ENCODE measurements around the gene PROSER2.

Gene PROSER2

DNA sequence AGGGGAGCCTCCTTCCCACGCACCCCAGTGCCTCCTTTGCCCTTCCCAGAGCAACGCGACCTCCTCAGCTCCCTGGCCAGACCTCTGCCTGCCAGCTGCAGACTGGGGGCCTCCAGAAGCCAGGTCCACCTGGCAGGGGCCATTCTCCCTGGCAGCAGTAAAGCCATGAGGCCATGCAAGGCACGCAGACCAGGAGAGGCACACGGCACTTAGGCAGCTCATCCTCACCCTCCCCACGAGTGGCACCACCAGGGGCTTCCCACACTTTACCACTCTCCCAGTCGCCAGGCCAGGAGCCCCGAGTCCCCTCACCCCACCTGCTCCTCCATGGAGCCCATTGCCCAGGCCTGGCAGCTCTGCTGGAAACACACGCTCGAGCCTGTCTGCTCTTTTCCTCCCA, 85.4 kb downstream of the PROSER2 start:
- TF ChIP-seq, protein P1, sequence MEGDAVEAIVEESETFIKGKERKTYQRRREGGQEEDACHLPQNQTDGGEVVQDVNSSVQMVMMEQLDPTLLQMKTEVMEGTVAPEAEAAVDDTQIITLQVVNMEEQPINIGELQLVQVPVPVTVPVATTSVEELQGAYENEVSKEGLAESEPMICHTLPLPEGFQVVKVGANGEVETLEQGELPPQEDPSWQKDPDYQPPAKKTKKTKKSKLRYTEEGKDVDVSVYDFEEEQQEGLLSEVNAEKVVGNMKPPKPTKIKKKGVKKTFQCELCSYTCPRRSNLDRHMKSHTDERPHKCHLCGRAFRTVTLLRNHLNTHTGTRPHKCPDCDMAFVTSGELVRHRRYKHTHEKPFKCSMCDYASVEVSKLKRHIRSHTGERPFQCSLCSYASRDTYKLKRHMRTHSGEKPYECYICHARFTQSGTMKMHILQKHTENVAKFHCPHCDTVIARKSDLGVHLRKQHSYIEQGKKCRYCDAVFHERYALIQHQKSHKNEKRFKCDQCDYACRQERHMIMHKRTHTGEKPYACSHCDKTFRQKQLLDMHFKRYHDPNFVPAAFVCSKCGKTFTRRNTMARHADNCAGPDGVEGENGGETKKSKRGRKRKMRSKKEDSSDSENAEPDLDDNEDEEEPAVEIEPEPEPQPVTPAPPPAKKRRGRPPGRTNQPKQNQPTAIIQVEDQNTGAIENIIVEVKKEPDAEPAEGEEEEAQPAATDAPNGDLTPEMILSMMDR (IDR thresholded peaks at IDR 0.05; ENCODE audit: extremely low read depth, missing control alignments): no peak
- no peak for DNase-seq (ENCODE audit: low spot score)

DNA sequence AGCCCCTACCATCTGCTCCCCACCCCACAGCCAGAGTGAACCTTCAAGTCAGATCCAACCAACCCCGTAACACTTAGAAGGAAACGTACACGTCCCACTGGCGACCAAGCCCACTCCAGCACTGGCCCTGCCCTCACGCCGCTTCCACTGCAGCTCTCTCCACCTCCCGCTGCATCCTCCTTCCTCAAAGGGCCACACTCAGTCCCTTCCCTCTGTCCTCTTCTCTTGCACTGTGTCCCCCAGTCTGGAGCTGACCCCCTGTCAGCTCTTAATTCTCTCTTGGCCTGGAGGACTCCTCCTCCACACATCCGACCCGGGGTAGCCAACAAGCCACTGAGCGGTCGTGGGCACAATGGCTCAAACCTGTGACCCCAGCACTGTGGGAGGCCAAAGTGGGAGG, 85.8 kb downstream of the PROSER2 start:
- TF ChIP-seq, protein P1 (IDR thresholded peaks at IDR 0.05; ENCODE audit: extremely low read depth, missing control alignments): no peak
- DNase-seq (ENCODE audit: low spot score): no peak

DNA sequence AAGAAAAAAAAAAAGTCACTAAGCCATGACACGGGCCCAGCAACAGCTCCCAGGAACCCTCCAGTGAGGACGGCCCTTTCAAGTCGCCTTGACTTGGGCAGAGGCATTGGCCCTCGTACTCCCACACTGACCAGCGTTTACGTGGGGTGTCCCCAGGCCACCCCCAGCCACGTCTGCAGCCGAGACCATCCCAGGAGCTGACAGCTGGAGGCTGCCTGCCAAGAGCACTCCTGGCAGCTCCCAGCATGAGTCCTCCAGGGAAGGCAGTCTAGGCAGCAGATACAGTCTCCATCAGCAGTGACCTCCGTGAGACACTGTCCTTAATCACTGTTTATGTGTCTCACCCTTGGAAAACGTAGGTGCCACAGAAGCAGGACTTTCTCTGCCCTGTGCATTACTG, 86.5 kb downstream of the PROSER2 start:
- TF ChIP-seq, protein P1 (IDR thresholded peaks at IDR 0.05; ENCODE audit: extremely low read depth, missing control alignments): no peak
- no peak for DNase-seq (ENCODE audit: low spot score)

DNA sequence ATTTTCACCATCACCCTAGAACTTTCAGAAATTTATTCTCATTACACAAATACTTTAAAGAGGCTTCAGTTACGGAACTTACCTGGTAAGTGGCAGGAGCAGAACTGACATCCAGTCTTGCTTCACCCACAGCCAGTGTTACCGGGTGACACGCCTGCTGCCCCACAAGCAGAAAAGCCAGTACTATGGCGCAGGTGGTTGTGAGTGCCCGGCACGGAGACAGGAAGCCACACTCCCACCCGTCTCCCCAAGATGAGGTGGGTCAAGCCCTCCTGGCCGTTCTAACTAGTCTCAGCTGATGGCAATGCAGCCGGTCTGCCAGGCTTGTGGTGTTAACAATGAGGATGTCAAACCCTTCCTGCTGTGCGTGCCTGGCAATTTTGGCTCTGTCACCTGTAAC, 86.9 kb downstream of the PROSER2 start:
- DNase-seq (ENCODE audit: low spot score): no peak
- TF ChIP-seq, protein P1 (IDR thresholded peaks at IDR 0.05; ENCODE audit: extremely low read depth, missing control alignments): no peak

DNA sequence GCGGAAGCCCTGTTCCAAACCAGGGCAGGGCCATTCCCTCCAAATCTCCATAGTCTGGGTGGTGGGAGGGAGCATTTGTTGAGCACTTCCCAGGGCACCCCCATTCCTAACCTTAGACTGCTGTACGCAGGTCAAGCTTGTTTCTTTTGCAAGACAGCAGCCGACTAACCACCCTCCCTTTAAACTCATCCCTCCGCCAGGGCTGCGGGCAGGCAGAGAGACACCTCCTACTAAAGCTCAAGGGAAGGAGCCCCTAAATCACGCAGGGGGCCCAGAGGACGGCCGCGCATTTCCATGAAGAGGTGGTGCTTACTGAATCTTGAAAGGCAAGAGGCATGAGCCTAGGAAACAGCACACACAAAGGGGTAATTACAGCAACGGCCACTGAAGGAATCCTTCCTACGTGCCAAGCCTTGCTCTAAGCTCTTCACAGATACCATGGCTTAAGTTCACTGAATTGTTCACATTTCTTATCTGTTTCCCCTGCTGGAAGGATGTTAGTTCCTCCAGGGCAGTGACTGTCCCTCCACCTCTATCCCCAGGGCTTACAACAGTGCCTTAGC, 90.0 kb downstream of the PROSER2 start:
- TF ChIP-seq, protein P1 (IDR thresholded peaks at IDR 0.05; ENCODE audit: extremely low read depth, missing control alignments): no peak
- DNase-seq (ENCODE audit: low spot score): no peak

DNA sequence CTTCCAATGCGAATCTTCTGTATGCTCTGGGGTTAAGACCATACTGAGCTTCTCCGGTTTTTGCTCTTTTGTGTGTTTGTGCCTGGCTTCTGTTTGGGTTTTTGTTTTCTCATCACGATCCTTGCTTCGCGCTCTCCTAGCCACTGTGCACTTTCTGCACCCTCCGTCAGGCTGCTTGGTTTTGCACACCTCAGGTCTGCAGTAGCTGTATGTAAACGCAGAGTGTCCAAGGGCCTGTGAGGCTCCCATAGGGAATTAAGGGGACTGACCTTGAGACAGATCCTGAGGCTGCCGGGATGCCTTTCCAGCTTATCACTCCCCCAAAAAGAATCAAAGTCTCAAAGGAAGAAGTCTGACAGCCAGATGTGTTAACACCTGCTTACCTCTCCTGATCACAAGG, 95.2 kb downstream of the PROSER2 start:
- TF ChIP-seq, protein P1 (IDR thresholded peaks at IDR 0.05; ENCODE audit: extremely low read depth, missing control alignments): no peak
- no peak for DNase-seq (ENCODE audit: low spot score)

DNA sequence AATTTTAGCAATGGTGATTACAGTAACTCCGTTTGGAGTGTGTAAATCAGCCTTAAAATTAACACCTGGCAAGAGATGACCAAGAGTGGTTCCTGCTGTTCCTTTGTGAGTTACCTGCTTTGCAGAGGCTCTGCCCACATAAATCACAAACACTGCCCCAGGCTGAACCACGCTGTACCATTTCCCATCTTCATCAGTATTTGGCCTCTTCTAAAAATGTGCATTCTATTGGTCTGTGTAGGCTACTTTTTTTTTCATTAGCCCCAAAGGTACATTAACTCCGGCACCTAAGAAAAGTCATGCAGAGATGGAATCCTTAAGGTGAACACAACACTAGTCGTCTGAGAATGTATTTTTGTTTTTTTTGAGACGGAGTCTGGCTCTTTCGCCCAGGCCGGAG, 96.1 kb downstream of the PROSER2 start:
- DNase-seq (ENCODE audit: low spot score): no peak
- TF ChIP-seq, protein P1 (IDR thresholded peaks at IDR 0.05; ENCODE audit: extremely low read depth, missing control alignments): no peak
